ENCODE measurements around the gene ANXA1.

DNA sequence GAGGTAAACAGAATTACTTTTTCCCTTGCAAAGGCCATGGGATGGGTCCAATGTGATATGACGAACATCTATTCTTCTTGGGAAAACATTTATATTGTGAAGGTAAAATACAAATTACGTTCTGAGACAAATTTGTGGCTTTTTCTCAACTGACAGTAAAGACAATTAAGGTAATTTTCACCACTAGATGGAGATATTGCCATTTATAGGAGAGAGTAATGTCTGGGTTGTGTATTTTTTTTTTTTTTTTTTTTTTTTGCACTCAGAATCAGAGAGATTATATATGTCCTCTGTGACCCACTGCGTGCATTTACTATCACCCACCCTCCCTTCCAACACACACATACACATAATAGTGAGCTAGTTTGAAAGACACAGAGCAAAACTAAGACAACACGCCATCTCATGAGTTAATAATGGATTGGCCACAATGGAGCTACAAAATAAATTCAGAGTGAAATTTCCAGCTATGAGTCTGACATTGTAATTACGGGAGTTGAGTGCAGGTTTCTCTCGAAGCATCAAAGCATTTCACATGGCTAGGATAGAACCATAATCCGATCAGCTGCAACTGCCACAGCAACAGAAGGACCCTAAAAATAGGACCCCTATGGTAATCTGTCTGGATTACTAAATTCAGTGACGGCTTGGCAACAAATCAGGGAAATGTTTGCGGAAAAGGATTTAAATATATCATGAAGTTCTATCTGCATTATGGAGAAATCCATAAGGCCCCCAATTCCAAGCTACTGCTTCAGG is 49.2 kb downstream of the ANXA1 start:
- TF ChIP-seq TP53 (CRISPR knock-in tag; IDR thresholded peaks at IDR 0.05), result no peak
- TF ChIP-seq, protein P1, sequence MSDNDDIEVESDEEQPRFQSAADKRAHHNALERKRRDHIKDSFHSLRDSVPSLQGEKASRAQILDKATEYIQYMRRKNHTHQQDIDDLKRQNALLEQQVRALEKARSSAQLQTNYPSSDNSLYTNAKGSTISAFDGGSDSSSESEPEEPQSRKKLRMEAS (CRISPR knock-in tag; IDR thresholded peaks at IDR 0.05), result no peak
- no peak for TF ChIP-seq NFYB (CRISPR knock-in tag; conservative IDR thresholded peaks at IDR 0.05; ENCODE audit: low read depth)
- TF ChIP-seq, protein P2, sequence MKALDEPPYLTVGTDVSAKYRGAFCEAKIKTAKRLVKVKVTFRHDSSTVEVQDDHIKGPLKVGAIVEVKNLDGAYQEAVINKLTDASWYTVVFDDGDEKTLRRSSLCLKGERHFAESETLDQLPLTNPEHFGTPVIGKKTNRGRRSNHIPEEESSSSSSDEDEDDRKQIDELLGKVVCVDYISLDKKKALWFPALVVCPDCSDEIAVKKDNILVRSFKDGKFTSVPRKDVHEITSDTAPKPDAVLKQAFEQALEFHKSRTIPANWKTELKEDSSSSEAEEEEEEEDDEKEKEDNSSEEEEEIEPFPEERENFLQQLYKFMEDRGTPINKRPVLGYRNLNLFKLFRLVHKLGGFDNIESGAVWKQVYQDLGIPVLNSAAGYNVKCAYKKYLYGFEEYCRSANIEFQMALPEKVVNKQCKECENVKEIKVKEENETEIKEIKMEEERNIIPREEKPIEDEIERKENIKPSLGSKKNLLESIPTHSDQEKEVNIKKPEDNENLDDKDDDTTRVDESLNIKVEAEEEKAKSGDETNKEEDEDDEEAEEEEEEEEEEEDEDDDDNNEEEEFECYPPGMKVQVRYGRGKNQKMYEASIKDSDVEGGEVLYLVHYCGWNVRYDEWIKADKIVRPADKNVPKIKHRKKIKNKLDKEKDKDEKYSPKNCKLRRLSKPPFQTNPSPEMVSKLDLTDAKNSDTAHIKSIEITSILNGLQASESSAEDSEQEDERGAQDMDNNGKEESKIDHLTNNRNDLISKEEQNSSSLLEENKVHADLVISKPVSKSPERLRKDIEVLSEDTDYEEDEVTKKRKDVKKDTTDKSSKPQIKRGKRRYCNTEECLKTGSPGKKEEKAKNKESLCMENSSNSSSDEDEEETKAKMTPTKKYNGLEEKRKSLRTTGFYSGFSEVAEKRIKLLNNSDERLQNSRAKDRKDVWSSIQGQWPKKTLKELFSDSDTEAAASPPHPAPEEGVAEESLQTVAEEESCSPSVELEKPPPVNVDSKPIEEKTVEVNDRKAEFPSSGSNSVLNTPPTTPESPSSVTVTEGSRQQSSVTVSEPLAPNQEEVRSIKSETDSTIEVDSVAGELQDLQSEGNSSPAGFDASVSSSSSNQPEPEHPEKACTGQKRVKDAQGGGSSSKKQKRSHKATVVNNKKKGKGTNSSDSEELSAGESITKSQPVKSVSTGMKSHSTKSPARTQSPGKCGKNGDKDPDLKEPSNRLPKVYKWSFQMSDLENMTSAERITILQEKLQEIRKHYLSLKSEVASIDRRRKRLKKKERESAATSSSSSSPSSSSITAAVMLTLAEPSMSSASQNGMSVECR (CRISPR knock-in tag; IDR thresholded peaks at IDR 0.05; ENCODE audit: borderline replicate concordance), result no peak
